ENCODE measurements around the gene SUMF1. TPM values are rescaled to one million over a fixed set of nuclear protein-coding genes. Genes with fewer than 3 reads are reported as not detected.

The SUMF1 gene
- total RNA-seq, 1 experiment from 2014 or later = 26.6 TPM

- H3K4me3 ChIP-seq (replicated peaks in 1 of 2; ENCODE audit: low read depth in 1 of 2, low read length in 2 of 2) = no peak overlapping the region
- POLR2A ChIA-PET = no interaction called here
- no peaks in the 10 kb centered on the region for H3K4me1 ChIP-seq (ENCODE audit: control insufficient read depth in 1 of 2, insufficient read depth in 2 of 2, low read length in 2 of 2)
- no peak overlapping the region for H3K4me2 ChIP-seq (ENCODE audit: low read length)
- no peaks in the 10 kb centered on the region for H3K79me2 ChIP-seq (ENCODE audit: insufficient read depth, low read length)
- TF ChIP-seq YY1 (IDR thresholded peaks at IDR 0.05; ENCODE audit: extremely low read depth, insufficient replicate concordance, low read depth, low read length) (no peak), RAD21 (IDR thresholded peaks at IDR 0.05; ENCODE audit: low read depth) (no peak)
- H3K9ac ChIP-seq (ENCODE audit: low read length) = no peak overlapping the region
- H3K9me3 ChIP-seq (ENCODE audit: control insufficient read depth in 1 of 2, insufficient read depth in 1 of 2, low read depth in 1 of 2, low read length in 2 of 2) = no peaks in the 10 kb centered on the region
- no peak overlapping the region for H2AFZ ChIP-seq (ENCODE audit: low read depth, low read length, poor library complexity, severe bottlenecking)
- no peaks in the 10 kb centered on the region for H3K27me3 ChIP-seq (ENCODE audit: insufficient read depth, low read length)
- no TSS peak for BruUV-seq (replicated peaks)
- peaks cover 3% of the 10 kb centered on the region; the same call in 1 of the 2 replicates for H4K20me1 ChIP-seq (ENCODE audit: insufficient read depth)
- no peaks in the 10 kb centered on the region for H3K9me2 ChIP-seq (ENCODE audit: insufficient read depth)
- DNase-seq (ENCODE audit: low read depth, low spot score) (no peak), ATAC-seq (no peak)
- RAD21 ChIA-PET (ENCODE audit: low non-redundant PET in 1 of 2, low total read pairs in 2 of 2, uncharacterized antibody in 2 of 2, unreplicated experiment in 2 of 2) = no interaction called here
- H3K27ac ChIP-seq (ENCODE audit: low read depth, low read length) = no peak overlapping the region
- intact Hi-C loops (cut with micrococcal nuclease) = no loop called here
- H3K36me3 ChIP-seq (ENCODE audit: control insufficient read depth in 1 of 2, insufficient read depth in 2 of 2, low read length in 2 of 2) = no peaks in the 10 kb centered on the region
- CTCF ChIA-PET = no interaction called here
Observed at GRCh38 chr3:4394048-4394447, 73.0 kb downstream of the SUMF1 start.

DNA sequence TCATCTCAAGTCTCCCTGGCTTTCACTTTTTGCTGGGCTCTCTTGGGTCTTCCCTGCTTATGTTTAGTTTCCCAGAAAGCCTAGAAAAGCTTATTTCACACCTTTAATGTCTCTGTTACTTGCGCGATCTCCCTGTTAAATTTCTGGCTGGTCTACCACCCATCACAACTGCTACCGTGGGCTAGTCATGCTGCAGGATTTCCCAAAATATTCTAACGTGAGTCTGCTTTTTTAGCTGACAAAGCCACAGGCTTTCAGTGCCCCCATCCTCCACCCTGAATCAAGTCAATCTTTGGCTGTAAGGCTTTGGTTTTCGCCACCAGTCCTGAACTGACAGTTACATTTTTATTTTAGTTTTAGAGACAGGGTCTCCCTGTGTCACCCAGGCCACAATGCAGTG lies 74.1 kb downstream of the SUMF1 start:
- ATAC-seq (no peak), DNase-seq (ENCODE audit: low read depth, low spot score) (no peak)
- H3K79me2 ChIP-seq (ENCODE audit: insufficient read depth, low read length) = no peaks in the 10 kb centered on the region
- peaks cover 3% of the 10 kb centered on the region; the same call in 1 of the 2 replicates for H4K20me1 ChIP-seq (ENCODE audit: insufficient read depth)
- no peaks in the 10 kb centered on the region for H3K36me3 ChIP-seq (ENCODE audit: control insufficient read depth in 1 of 2, insufficient read depth in 2 of 2, low read length in 2 of 2)
- POLR2A ChIA-PET = no interaction called here
- H3K9me3 ChIP-seq (ENCODE audit: control insufficient read depth in 1 of 2, insufficient read depth in 1 of 2, low read depth in 1 of 2, low read length in 2 of 2) = no peaks in the 10 kb centered on the region
- CTCF ChIA-PET = no interaction called here
- RAD21 ChIA-PET (ENCODE audit: low non-redundant PET in 1 of 2, low total read pairs in 2 of 2, uncharacterized antibody in 2 of 2, unreplicated experiment in 2 of 2) = no interaction called here
- BruUV-seq (replicated peaks) = no TSS peak
- no peak overlapping the region for H3K27ac ChIP-seq (ENCODE audit: low read depth, low read length)
- no peak overlapping the region for H3K4me2 ChIP-seq (ENCODE audit: low read length)
- no peaks in the 10 kb centered on the region for H3K4me1 ChIP-seq (ENCODE audit: control insufficient read depth in 1 of 2, insufficient read depth in 2 of 2, low read length in 2 of 2)
- H3K9ac ChIP-seq (ENCODE audit: low read length) = no peak overlapping the region
- intact Hi-C loops (cut with micrococcal nuclease) = no loop called here
- H2AFZ ChIP-seq (ENCODE audit: low read depth, low read length, poor library complexity, severe bottlenecking) = no peak overlapping the region
- no peak overlapping the region for H3K4me3 ChIP-seq (replicated peaks in 1 of 2; ENCODE audit: low read depth in 1 of 2, low read length in 2 of 2)
- TF ChIP-seq SRF (IDR thresholded peaks at IDR 0.05; ENCODE audit: low read depth) (no peak), FOSL1 (IDR thresholded peaks at IDR 0.05; ENCODE audit: low read depth) (no peak), TCF7L2 (IDR thresholded peaks at IDR 0.05; ENCODE audit: borderline replicate concordance, extremely low read depth, insufficient read depth, insufficient read length) (no peak)
- TF ChIP-seq, protein P1, sequence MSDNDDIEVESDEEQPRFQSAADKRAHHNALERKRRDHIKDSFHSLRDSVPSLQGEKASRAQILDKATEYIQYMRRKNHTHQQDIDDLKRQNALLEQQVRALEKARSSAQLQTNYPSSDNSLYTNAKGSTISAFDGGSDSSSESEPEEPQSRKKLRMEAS (IDR thresholded peaks at IDR 0.05) = no peak
- H3K27me3 ChIP-seq (ENCODE audit: insufficient read depth, low read length) = no peaks in the 10 kb centered on the region
- no peaks in the 10 kb centered on the region for H3K9me2 ChIP-seq (ENCODE audit: insufficient read depth)
